ENCODE measurements around the gene NRXN3.

Gene NRXN3

GRCh38 chr14:78666336-78667056, 496.3 kb downstream of the NRXN3 start:
- no peak overlapping the region for H3K27ac Mint-ChIP-seq
- H3K4me3 Mint-ChIP-seq = no peak overlapping the region
- H3K9me3 Mint-ChIP-seq = peaks cover 4% of the 10 kb centered on the region
- no peaks in the 10 kb centered on the region for H3K36me3 Mint-ChIP-seq
- H3K4me1 Mint-ChIP-seq = no peaks in the 10 kb centered on the region
- no peaks in the 10 kb centered on the region for H3K27me3 Mint-ChIP-seq

- Mint-ChIP-seq H3K4me1 (no peaks in the 10 kb centered on the region), H3K27me3 (no peaks in the 10 kb centered on the region), H3K27ac (no peak overlapping the region), H3K36me3 (no peaks in the 10 kb centered on the region), H3K4me3 (no peak overlapping the region), H3K9me3 (peaks cover 4% of the 10 kb centered on the region)
Observed at GRCh38 chr14:78667141-78667540, 497.0 kb downstream of the NRXN3 start.

GRCh38 chr14:78673845-78674244, 503.7 kb downstream of the NRXN3 start:
- H3K27ac Mint-ChIP-seq = no peak overlapping the region
- no peak overlapping the region for H3K4me3 Mint-ChIP-seq
- no peaks in the 10 kb centered on the region for H3K4me1 Mint-ChIP-seq
- no peaks in the 10 kb centered on the region for H3K27me3 Mint-ChIP-seq
- H3K9me3 Mint-ChIP-seq = peaks cover 4% of the 10 kb centered on the region
- H3K36me3 Mint-ChIP-seq = no peaks in the 10 kb centered on the region

- H3K4me1 Mint-ChIP-seq = no peaks in the 10 kb centered on the region
- H3K4me3 Mint-ChIP-seq = no peak overlapping the region
- H3K9me3 Mint-ChIP-seq = no peaks in the 10 kb centered on the region
- no peaks in the 10 kb centered on the region for H3K36me3 Mint-ChIP-seq
- no peaks in the 10 kb centered on the region for H3K27me3 Mint-ChIP-seq
- H3K27ac Mint-ChIP-seq = no peak overlapping the region
Observed at GRCh38 chr14:78674820-78675219, 504.6 kb downstream of the NRXN3 start.

- no peak overlapping the region for H3K27ac Mint-ChIP-seq
- no peaks in the 10 kb centered on the region for H3K36me3 Mint-ChIP-seq
- H3K27me3 Mint-ChIP-seq = no peaks in the 10 kb centered on the region
- H3K9me3 Mint-ChIP-seq = no peaks in the 10 kb centered on the region
- no peak overlapping the region for H3K4me3 Mint-ChIP-seq
- no peaks in the 10 kb centered on the region for H3K4me1 Mint-ChIP-seq
Observed at GRCh38 chr14:78683206-78683605, 513.0 kb downstream of the NRXN3 start.

- H3K36me3 Mint-ChIP-seq = no peaks in the 10 kb centered on the region
- no peaks in the 10 kb centered on the region for H3K27me3 Mint-ChIP-seq
- no peak overlapping the region for H3K27ac Mint-ChIP-seq
- H3K9me3 Mint-ChIP-seq = no peaks in the 10 kb centered on the region
- no peaks in the 10 kb centered on the region for H3K4me1 Mint-ChIP-seq
- H3K4me3 Mint-ChIP-seq = no peak overlapping the region
Observed at GRCh38 chr14:78683981-78684380, 513.8 kb downstream of the NRXN3 start.

- Mint-ChIP-seq H3K9me3 (no peaks in the 10 kb centered on the region), H3K4me3 (no peak overlapping the region), H3K36me3 (no peaks in the 10 kb centered on the region), H3K27ac (no peak overlapping the region), H3K4me1 (no peaks in the 10 kb centered on the region), H3K27me3 (no peaks in the 10 kb centered on the region)
Observed at GRCh38 chr14:78688503-78688902, 518.3 kb downstream of the NRXN3 start.

- H3K9me3 Mint-ChIP-seq = peaks cover 3% of the 10 kb centered on the region
- no peaks in the 10 kb centered on the region for H3K27me3 Mint-ChIP-seq
- H3K4me1 Mint-ChIP-seq = no peaks in the 10 kb centered on the region
- no peaks in the 10 kb centered on the region for H3K36me3 Mint-ChIP-seq
- no peak overlapping the region for H3K27ac Mint-ChIP-seq
- no peak overlapping the region for H3K4me3 Mint-ChIP-seq
Observed at GRCh38 chr14:78690836-78691235, 520.7 kb downstream of the NRXN3 start.

- Mint-ChIP-seq H3K27ac (no peak overlapping the region), H3K36me3 (no peaks in the 10 kb centered on the region), H3K9me3 (peaks cover 3% of the 10 kb centered on the region), H3K4me1 (no peaks in the 10 kb centered on the region), H3K27me3 (peaks cover 1% of the 10 kb centered on the region), H3K4me3 (no peak overlapping the region)
Observed at GRCh38 chr14:78697341-78697740, 527.2 kb downstream of the NRXN3 start.

- Mint-ChIP-seq H3K27me3 (peaks cover 1% of the 10 kb centered on the region), H3K4me3 (no peak overlapping the region)
Observed at GRCh38 chr14:78698991-78699390, 528.8 kb downstream of the NRXN3 start.

GRCh38 chr14:78700236-78700635, 530.1 kb downstream of the NRXN3 start:
- Mint-ChIP-seq H3K4me1 (no peaks in the 10 kb centered on the region), H3K9me3 (peaks cover 3% of the 10 kb centered on the region), H3K4me3 (no peak overlapping the region), H3K27me3 (peaks cover 1% of the 10 kb centered on the region), H3K36me3 (no peaks in the 10 kb centered on the region), H3K27ac (no peak overlapping the region)

More at GRCh38 chr14:78698991-78699390, 528.8 kb downstream of the NRXN3 start:
- Mint-ChIP-seq H3K9me3 (peaks cover 3% of the 10 kb centered on the region), H3K4me1 (no peaks in the 10 kb centered on the region), H3K27ac (no peak overlapping the region), H3K36me3 (no peaks in the 10 kb centered on the region)

- H3K36me3 Mint-ChIP-seq = no peaks in the 10 kb centered on the region
- H3K27ac Mint-ChIP-seq = no peak overlapping the region
- peaks cover 1% of the 10 kb centered on the region for H3K27me3 Mint-ChIP-seq
- no peaks in the 10 kb centered on the region for H3K9me3 Mint-ChIP-seq
- H3K4me1 Mint-ChIP-seq = no peaks in the 10 kb centered on the region
- H3K4me3 Mint-ChIP-seq = no peak overlapping the region
Observed at GRCh38 chr14:78701246-78701645, 531.1 kb downstream of the NRXN3 start.

- Mint-ChIP-seq H3K27me3 (no peaks in the 10 kb centered on the region), H3K4me3 (no peak overlapping the region)
Observed at GRCh38 chr14:78704965-78705364, 534.8 kb downstream of the NRXN3 start.

GRCh38 chr14:78705989-78706388, 535.8 kb downstream of the NRXN3 start:
- no peaks in the 10 kb centered on the region for H3K9me3 Mint-ChIP-seq
- no peaks in the 10 kb centered on the region for H3K36me3 Mint-ChIP-seq
- H3K27me3 Mint-ChIP-seq = no peaks in the 10 kb centered on the region
- H3K27ac Mint-ChIP-seq = no peak overlapping the region
- H3K4me1 Mint-ChIP-seq = no peaks in the 10 kb centered on the region
- H3K4me3 Mint-ChIP-seq = no peak overlapping the region

More at GRCh38 chr14:78704965-78705364, 534.8 kb downstream of the NRXN3 start:
- no peaks in the 10 kb centered on the region for H3K4me1 Mint-ChIP-seq
- H3K36me3 Mint-ChIP-seq = no peaks in the 10 kb centered on the region
- no peaks in the 10 kb centered on the region for H3K9me3 Mint-ChIP-seq
- no peak overlapping the region for H3K27ac Mint-ChIP-seq

- Mint-ChIP-seq H3K4me3 (no peak overlapping the region), H3K36me3 (no peaks in the 10 kb centered on the region), H3K27me3 (peaks cover 5% of the 10 kb centered on the region), H3K9me3 (peaks cover 6% of the 10 kb centered on the region), H3K4me1 (no peaks in the 10 kb centered on the region), H3K27ac (peak overlapping the region; percentile 27)
Observed at GRCh38 chr14:78709795-78710557, 539.8 kb downstream of the NRXN3 start.

- Mint-ChIP-seq H3K9me3 (peaks cover 6% of the 10 kb centered on the region), H3K4me1 (no peaks in the 10 kb centered on the region), H3K27ac (no peak overlapping the region), H3K27me3 (peaks cover 5% of the 10 kb centered on the region), H3K4me3 (no peak overlapping the region), H3K36me3 (no peaks in the 10 kb centered on the region)
Observed at GRCh38 chr14:78710963-78711362, 540.8 kb downstream of the NRXN3 start.

Measured in activated naive CD4-positive, alpha-beta T cell treated with anti-CD3 and anti-CD28 coated beads, Interleukin-2, amount 50 U/mL, for 24 hours (primary cell).